Vagina (tissue), 2 donors: ENCODE data around the gene PTRHD1. TPM values are rescaled to one million over a fixed set of nuclear protein-coding genes. Genes with fewer than 3 reads are reported as not detected.

Experiments
- DNase-seq, 2 donors: peaks; one replicate each; pipeline ENCODE4 v3.0.0-alpha.2; 2017; ENCODE audit errors: extremely low spot score in 2 of 2
- H3K27ac ChIP-seq: fragments of 200-600 bp; sonication (generic); one replicate; pipeline ENCODE4 v1.5.1; 2019
- H3K27me3 ChIP-seq: fragments of 200-600 bp; sonication (generic); one replicate; pipeline ENCODE4 v1.5.1; 2019
- H3K36me3 ChIP-seq, 2 donors: fragments of 200-600 bp; sonication (generic); one replicate each; pipeline ENCODE4 v1.5.1; 2017 to 2019
- H3K4me1 ChIP-seq: fragments of 200-600 bp; sonication (generic); one replicate; pipeline ENCODE4 v1.5.1; 2019
- H3K4me3 ChIP-seq, 2 donors: fragments of 200-600 bp; sonication (generic); 1 replicate in 1 of 2; 2 replicates in 1 of 2; pipeline ENCODE4 v1.5.1; 2016 to 2019
- H3K9me3 ChIP-seq: fragments of 200-600 bp; sonication (generic); one replicate; pipeline ENCODE4 v1.5.1; 2019
- POLR2A ChIP-seq, 2 donors: fragments of 450-650 bp; IDR thresholded peaks; one replicate each; pipeline ENCODE4 v1.6.1; 2017; ENCODE audit warnings: antibody characterized with exemption in 2 of 2, mild to moderate bottlenecking in 2 of 2, moderate library complexity in 2 of 2
- POLR2AphosphoS5 ChIP-seq, 2 donors: sonication (generic); formaldehyde crosslinking; IDR thresholded peaks; one replicate each; pipeline ENCODE4 v1.9.0; 2017; ENCODE audit warnings: antibody characterized with exemption in 2 of 2, mild to moderate bottlenecking in 2 of 2, low read depth in 1 of 2; ENCODE audit not compliant: insufficient read depth in 1 of 2
- intact Hi-C: fragments of 100-400 bp; cut with DNase I; formaldehyde crosslinking; loops from one replicate; pipeline ENCODE4 v1.15.1; 2023
- total RNA-seq: library from RNA; depleted of rRNA; stranded (reverse); fragments of >200 nt; gene quantifications from one replicate; pipeline ENCODE4 v1.2.3, GENCODE V29; 2016
- TF ChIP-seq, protein P1 (sequence below), 3 experiments: fragments of 450-650 bp in 2 of 3; fragments of 200-600 bp in 1 of 3; sonication (generic) in 1 of 3; IDR thresholded peaks; one replicate each; pipeline ENCODE4 v1.5.1; 2017 to 2019; ENCODE audit warnings: antibody characterized with exemption in 3 of 3, mild to moderate bottlenecking in 2 of 3, moderate library complexity in 2 of 3

The PTRHD1 gene
- total RNA-seq, 1 donor from 2014 or later, result 17.2 TPM

DNA sequence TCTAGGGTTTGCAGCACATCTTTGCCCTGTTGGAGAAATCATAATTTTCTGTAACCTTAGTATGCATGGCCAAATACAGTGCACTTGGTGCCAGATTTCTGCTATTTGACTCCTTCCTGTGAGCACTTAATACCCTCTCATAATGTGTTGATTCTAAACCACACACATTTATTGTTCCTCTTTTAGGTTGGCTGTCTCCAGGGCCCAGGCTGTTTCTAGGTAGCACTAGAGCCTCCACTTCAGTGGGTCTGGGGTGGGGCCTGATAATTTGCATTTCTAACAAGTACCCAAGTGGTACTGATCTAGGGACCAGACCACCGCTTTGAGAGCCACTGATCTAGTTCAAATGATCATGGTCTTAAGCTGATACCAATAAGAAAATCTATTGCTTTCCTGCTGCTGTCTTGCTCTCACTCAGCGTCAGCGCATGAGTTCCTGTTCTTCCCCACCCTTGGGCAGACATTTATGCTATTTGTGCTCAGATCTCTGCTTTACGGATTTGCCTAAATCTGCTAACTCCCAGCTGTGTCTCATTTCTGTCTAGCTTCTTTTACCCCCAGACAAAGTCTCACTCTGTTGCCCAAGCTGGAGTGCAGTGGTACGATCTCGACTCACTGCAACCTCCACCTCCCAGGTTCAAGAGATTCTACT, 7.4 kb downstream of the PTRHD1 start:
- TF ChIP-seq POLR2AphosphoS5 (IDR thresholded peaks at IDR 0.05; ENCODE audit: insufficient read depth in 1 of 2, low read depth in 1 of 2) (no peak), POLR2A (IDR thresholded peaks at IDR 0.05) (no peak)
- TF ChIP-seq, protein P1, sequence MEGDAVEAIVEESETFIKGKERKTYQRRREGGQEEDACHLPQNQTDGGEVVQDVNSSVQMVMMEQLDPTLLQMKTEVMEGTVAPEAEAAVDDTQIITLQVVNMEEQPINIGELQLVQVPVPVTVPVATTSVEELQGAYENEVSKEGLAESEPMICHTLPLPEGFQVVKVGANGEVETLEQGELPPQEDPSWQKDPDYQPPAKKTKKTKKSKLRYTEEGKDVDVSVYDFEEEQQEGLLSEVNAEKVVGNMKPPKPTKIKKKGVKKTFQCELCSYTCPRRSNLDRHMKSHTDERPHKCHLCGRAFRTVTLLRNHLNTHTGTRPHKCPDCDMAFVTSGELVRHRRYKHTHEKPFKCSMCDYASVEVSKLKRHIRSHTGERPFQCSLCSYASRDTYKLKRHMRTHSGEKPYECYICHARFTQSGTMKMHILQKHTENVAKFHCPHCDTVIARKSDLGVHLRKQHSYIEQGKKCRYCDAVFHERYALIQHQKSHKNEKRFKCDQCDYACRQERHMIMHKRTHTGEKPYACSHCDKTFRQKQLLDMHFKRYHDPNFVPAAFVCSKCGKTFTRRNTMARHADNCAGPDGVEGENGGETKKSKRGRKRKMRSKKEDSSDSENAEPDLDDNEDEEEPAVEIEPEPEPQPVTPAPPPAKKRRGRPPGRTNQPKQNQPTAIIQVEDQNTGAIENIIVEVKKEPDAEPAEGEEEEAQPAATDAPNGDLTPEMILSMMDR (IDR thresholded peaks at IDR 0.05), result no peak
- DNase-seq, result no peak
- Histone ChIP-seq H3K27me3 (no peaks in the 10 kb centered on the region), H3K36me3 (peaks cover 0 to 4% of the 10 kb centered on the region in 2 donors), H3K27ac (no peak overlapping the region), H3K9me3 (no peaks in the 10 kb centered on the region), H3K4me3 (no peak overlapping the region), H3K4me1 (no peaks in the 10 kb centered on the region)
- intact Hi-C loops, result no loop called here

DNA sequence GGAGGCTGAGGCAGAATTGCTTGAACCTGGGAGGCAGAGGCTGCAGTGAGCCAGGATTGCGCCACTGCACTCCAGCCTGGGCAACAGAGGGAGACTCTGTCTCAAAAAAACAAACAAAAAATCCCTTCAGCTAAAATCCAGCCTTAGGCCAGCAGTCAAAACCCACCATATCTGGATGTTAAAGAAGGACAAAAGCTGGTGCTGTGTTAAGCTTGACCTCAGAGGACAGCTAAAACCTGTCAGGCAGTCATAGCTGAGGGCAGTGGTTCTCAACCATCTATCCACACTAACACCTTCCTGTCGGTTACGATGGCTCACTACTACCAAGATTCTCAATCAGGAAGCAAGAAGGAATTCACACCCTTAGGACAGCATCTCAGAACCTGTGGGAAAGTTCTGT, 9.6 kb downstream of the PTRHD1 start:
- no peak overlapping the region for H3K4me3 ChIP-seq
- DNase-seq, result no peak
- no peaks in the 10 kb centered on the region for H3K9me3 ChIP-seq
- no peaks in the 10 kb centered on the region for H3K27me3 ChIP-seq
- H3K4me1 ChIP-seq, result no peaks in the 10 kb centered on the region
- H3K27ac ChIP-seq, result no peak overlapping the region
- intact Hi-C loops, result no loop called here
- H3K36me3 ChIP-seq, result peaks cover 0 to under 1% of the 10 kb centered on the region in 2 donors
- TF ChIP-seq, protein P1 (IDR thresholded peaks at IDR 0.05), result no peak
- TF ChIP-seq POLR2AphosphoS5 (IDR thresholded peaks at IDR 0.05; ENCODE audit: insufficient read depth in 1 of 2, low read depth in 1 of 2), result no peak
- no peak for TF ChIP-seq POLR2A (IDR thresholded peaks at IDR 0.05)

DNA sequence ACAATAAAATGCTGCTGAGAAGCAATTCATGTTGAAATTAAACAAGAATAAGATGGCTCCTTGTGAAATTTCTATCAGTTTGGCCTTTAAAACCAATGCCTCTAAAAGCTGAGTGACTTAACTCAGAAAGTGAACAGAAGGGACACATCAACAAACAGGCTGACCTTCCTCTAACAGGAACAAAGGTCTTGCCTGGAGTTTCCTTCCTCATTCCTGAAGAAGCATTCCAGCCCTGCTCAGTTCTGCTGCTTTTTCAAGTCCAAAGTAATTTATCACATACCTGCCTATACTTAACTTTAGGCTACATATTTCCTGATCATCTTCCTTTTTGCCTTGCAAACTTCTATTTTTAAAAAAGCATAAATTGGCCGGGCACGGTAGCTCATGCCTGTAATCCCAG, 14.1 kb downstream of the PTRHD1 start:
- no peak for DNase-seq
- no peaks in the 10 kb centered on the region for H3K36me3 ChIP-seq
- no peaks in the 10 kb centered on the region for H3K27me3 ChIP-seq
- no peak overlapping the region for H3K4me3 ChIP-seq
- no peak overlapping the region for H3K27ac ChIP-seq
- TF ChIP-seq POLR2A (IDR thresholded peaks at IDR 0.05), result no peak
- no peak for TF ChIP-seq POLR2AphosphoS5 (IDR thresholded peaks at IDR 0.05; ENCODE audit: insufficient read depth in 1 of 2, low read depth in 1 of 2)
- TF ChIP-seq, protein P1 (IDR thresholded peaks at IDR 0.05), result no peak
- H3K9me3 ChIP-seq, result no peaks in the 10 kb centered on the region
- H3K4me1 ChIP-seq, result no peaks in the 10 kb centered on the region
- intact Hi-C loops, result no loop called here

DNA sequence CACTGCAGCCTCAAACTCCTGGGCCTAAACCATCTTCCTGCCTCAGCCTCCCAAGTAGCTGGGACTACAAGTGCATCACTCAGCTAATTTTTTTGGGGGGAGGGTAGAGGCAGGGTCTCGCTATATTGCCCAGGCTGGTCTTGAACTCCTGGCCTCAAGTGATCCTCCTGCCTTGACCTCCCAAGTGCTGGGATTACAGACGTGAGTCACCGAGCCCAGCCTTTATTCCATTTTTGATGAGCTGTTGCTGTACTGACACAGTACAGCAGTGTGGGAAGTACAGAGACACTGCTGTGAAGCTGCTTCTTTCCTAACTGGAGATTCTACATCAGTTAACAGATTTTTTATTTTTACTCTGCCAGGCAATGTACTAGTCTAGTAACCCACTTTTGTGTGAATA, 18.8 kb downstream of the PTRHD1 start:
- intact Hi-C loops, result no loop called here
- Histone ChIP-seq H3K9me3 (no peaks in the 10 kb centered on the region), H3K27ac (no peak overlapping the region)

More for the DNA sequence above, 18.8 kb downstream of the PTRHD1 start:
- no peak overlapping the region for H3K4me3 ChIP-seq
- H3K36me3 ChIP-seq, result no peaks in the 10 kb centered on the region
- TF ChIP-seq POLR2A (IDR thresholded peaks at IDR 0.05) (no peak), POLR2AphosphoS5 (IDR thresholded peaks at IDR 0.05; ENCODE audit: insufficient read depth in 1 of 2, low read depth in 1 of 2) (no peak)
- TF ChIP-seq, protein P1 (IDR thresholded peaks at IDR 0.05), result no peak
- no peak for DNase-seq
- no peaks in the 10 kb centered on the region for H3K27me3 ChIP-seq
- no peaks in the 10 kb centered on the region for H3K4me1 ChIP-seq
